GM04504 (cell line): Measurements from ENCODE around the gene C3.
"Not testable (repeated sequence)": the region's sequence is repeated elsewhere in the genome, so short reads cannot be mapped to it uniquely, and the experiment has no call there.

Experiments
- DNase-seq: peaks from one replicate; pipeline ENCODE4 v3.0.0-alpha.2; 2012; ENCODE audit warnings: low read depth

Gene C3

GRCh38 chr19:6713773-6714692 is 6.4 kb downstream of the C3 start:
- DNase-seq, result no peak

GRCh38 chr19:6712692-6713670 is 7.5 kb downstream of the C3 start:
- no peak for DNase-seq

DNA sequence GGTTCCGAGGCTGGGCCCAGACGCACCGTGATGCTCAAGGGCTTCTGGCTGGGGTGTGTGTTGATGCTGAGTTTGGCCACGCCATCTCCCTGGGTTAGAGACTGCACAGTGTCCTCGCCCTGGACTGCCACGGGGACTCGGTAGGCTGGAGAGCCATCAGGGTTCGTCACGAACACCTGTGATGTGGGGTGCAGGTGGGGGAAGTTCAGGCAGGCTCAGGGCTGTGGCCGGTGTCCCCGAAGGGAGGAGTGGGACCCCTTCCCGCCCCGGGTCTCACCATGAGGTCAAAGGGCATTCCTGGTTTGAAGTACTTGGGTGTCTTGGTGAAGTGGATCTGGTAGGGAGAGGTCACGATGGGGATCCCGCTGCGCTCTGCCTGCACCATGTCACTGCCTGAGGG is 8.2 kb downstream of the C3 start:
- DNase-seq, result no peak

DNA sequence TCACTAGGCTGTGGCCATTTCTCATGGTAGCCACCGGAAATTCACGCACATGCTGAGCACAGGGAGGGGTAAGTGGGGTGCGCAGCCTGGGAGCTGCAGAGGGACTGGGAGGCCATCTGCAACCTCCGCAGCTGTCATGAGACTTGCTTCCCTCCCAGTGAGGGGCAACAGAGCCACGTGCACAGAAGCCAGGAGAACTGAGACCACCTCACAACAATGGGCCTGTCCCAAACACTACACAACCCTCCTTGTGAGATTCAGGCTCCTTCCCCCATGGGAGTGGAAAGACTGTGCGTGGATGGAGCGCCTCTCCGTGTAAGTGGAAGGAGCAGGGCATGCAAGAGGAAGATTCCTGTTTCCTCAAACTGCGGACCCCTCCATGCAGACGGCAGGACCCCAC is 8.8 kb downstream of the C3 start:
- DNase-seq, result no peak

DNA sequence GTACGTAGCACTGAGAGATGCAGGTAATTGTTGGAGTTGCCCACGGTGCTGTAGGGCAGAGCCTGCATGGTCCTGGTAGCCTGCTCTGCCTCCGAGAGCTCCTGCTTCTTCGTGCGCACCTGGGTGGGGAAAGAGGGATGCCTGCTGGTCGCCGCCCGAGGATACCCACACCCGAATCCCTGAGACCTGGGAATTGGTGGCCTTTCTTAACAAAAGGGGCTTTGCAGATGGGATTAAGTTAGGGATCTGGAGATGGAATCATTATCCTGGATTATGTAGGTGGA is 9.4 kb downstream of the C3 start:
- DNase-seq, result no peak

- DNase-seq, result no peak
Observed at GRCh38 chr19:6710273-6711077, 10.0 kb downstream of the C3 start.

DNA sequence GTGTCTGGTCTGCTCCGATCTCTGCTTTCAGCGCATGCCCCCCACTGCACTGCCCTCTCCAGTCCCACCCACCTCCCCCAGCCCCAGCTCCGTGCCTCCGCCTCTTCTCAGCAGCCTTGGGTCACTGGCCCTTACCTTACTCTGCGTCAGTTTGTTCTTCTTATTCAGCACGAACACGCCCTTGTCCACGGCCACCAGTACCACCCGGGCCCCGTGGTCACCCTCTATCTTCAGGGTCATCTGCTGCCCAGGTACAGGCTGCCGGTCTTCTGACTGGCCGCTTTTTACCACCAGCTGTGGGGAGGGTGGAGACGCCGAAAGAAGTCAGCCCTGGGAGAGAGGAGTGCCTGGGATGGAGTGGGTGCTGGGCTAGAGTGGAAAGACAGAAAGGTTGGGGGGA is 10.9 kb downstream of the C3 start:
- no peak for DNase-seq

GRCh38 chr19:6708913-6709312 is 11.5 kb downstream of the C3 start:
- DNase-seq, result not testable (repeated sequence)

GRCh38 chr19:6708346-6708745 is 12.1 kb downstream of the C3 start:
- DNase-seq, result no peak

GRCh38 chr19:6707658-6708018 is 12.8 kb downstream of the C3 start:
- DNase-seq, result no peak

DNA sequence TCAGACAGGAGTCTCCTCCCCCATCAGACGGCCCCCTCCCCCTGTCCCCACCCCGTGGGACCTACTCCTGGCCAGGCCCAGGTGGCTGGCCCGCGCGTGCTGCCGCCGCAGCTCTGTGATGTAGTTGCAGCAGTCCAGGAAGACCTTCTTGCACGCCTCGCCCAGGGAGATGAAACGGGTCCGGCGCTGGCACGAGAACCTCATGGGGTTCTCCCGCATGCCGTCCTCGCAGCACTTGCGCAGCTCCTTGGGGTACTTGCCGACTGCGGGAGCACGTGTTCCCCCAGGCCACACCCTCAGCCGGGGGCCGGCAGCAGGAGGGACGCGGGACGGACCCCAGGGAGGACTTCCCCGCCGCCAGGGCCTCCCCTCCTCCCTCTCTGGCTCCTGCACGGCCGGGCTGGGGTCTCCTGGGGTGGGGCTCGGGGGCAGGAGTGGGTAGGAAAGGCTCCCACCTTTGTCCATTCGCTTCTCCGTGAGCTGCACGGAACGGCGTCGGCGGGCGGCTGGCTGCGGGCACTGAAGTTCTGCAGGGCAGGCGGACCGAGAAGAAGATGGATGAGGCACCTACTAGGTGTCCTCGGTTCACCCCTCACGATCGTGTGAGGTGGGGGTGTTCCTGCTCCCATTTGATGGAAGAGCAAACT is 13.3 kb downstream of the C3 start:
- no peak for DNase-seq

DNA sequence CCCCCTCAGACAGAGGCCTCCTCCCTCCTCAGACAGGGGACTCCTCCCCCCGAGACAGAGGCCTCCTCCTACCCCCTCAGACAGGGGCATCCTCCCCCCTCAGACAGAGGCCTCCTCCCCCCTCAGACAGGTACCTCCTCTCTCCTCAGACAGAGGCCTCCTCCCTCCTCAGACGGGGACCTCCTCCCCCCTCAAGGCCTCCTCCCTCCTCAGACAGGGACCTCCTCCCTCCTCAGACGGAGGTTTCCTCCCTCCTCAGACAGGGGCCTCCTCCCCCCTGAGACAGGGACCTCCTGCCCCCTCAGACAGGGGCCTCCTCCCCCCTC is 13.9 kb downstream of the C3 start:
- no peak for DNase-seq

DNA sequence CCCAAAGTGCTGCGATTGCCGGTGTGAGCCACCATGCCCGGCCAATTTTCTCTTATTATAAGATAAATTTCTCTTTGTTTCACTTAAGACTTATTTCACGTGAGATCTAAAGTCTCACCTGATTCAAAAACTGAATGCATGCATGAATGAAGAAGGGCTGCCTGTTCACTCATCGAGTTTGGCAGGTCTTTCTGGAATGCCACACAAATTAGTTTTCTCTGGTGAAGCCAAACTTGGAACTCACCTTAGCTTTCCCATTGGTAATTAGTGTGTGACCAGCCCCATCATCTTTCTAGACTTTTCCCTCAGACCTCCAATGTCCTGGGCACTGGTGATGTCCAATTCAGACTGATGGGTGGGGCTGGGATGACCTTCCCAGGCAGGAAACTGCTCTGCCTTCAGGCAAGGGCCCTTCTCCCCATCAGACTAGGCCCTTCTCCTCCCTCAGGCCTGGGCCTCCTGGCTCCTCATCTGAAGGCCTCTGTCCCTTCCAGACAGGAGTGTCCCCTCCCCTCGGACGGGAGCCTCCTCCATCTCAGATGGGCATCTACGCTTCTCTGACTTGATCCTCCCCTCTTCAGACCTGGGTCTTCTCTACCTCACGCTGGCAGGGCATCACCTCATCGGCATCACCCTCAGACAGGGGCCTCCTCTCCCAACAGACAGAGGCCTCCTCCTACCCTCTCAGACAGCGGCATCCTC is 14.4 kb downstream of the C3 start:
- DNase-seq, result no peak

- no peak for DNase-seq
Observed at GRCh38 chr19:6700586-6701316, 19.7 kb downstream of the C3 start.

GRCh38 chr19:6699935-6700334 is 20.5 kb downstream of the C3 start:
- DNase-seq, result no peak

DNA sequence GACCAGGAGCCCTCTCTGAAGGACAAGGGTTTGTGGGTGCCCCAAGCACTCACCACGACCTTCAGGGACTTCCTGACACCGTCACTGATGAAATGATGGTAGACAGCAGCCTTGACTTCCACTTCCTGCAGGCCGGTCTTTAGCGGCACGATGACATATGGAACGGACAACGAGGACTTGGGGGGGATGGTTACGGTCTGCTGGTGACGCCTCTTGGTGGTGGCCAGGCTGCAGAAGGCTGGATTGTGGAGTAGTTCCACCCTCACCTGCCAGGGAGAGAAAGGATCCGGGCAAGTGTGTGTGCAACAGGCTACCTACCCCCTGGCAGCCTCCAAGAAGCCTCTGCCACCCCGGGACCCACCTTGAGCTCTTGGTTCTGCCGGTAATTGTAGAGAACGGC is 23.2 kb downstream of the C3 start:
- DNase-seq, result no peak

DNA sequence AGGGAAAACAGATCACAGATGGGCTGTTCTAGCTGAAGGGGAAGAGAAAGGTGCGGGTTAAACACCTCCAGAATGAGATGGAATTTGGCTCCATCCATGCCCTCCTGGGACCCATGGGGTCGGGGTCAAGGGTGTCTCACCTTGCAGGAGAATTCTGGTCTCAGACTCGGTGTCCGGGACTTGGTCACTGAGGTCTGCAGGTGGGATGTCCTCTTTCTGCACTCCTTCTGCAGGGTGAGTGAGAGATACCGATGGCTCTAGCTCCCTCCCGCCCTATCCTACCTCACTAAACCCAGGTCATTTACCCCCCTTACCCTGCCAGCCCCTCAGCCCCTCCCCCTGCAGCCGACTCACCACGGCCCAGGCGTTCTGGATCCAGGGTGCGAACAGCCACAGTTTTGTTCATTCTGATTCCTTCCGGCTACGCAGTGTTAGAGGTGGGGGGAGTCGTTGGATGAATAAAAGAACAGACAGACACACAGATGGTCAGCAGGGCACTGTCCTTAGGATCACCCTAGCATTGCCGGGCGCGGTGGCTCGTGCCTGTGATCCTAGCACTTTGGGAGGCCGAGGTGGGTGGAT is 24.1 kb downstream of the C3 start:
- no peak for DNase-seq

GRCh38 chr19:6694147-6694815 is 26.2 kb downstream of the C3 start:
- no peak for DNase-seq

DNA sequence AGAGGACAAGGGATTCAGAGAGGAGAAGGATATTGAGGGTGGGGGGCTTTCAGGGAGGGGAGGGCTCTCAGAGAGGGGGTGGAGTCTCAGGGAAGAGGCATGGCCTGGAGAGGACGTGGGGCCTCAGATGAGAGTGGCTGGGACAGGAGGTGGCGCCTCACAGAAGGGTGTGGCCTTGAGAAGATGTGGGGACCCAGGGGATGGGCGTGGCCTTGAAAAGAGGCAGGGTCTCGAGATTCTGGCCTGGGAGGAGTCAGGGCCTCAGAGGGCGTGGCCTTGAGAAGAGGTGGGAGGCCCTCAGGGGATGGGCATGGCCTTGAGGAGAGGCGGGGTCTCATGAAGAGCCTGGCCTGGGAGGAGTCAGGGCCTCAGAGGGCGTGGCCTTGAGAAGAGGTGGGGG is 26.8 kb downstream of the C3 start:
- DNase-seq, result no peak

DNA sequence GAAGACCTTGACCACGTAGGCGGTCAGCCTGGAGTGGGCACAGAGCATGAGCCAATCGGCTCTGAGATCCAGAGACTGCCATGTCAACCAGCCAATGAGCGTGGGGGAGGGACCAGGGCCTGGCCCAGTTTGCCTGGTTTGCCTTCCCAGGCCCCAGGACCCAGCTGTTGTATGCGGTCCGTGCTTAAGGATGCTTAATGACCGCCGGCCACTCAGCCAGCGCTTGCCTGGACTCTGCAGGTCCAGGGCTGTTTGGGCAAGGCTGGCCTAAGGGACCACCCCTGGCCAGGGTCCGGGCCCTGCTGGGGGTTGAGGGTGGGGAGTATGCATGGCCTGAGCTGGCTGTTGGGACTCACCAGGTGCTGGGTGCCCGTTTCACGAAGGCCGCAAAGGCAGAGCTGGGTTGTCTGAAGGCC is 27.4 kb downstream of the C3 start:
- DNase-seq, result no peak
